NCI-H187 treated with DMSO at 0.1 percent for 48 hours (cell line): ENCODE data around the gene NXPH1.
A peak's percentile ranks its signal among the peaks of the same experiment; 100 is the strongest.

Source experiments
- DNase-seq: peaks from one replicate; lab custom pipeline; 2025; lab: John Stamatoyannopoulos, UW

NXPH1 gene

GRCh38 chr7:8597565-8597964 lies 164.2 kb downstream of the NXPH1 start:
- DNase-seq, result peak; percentile 51

GRCh38 chr7:8601121-8601520 lies 167.7 kb downstream of the NXPH1 start:
- no peak for DNase-seq

GRCh38 chr7:8605221-8605620 lies 171.8 kb downstream of the NXPH1 start:
- no peak for DNase-seq

- DNase-seq, result no peak
These were observed 179.2 kb downstream of the NXPH1 start for GRCh38 chr7:8612584-8612983.

GRCh38 chr7:8613191-8613590 lies 179.8 kb downstream of the NXPH1 start:
- DNase-seq, result no peak

- DNase-seq, result no peak
These were observed 181.6 kb downstream of the NXPH1 start for GRCh38 chr7:8615019-8615418.

- DNase-seq, result no peak
These were observed 185.1 kb downstream of the NXPH1 start for GRCh38 chr7:8618441-8619070.

GRCh38 chr7:8620169-8620568 lies 186.8 kb downstream of the NXPH1 start:
- DNase-seq, result no peak

- no peak for DNase-seq
These were observed 192.2 kb downstream of the NXPH1 start for GRCh38 chr7:8625612-8626011.

GRCh38 chr7:8627325-8627724 lies 193.9 kb downstream of the NXPH1 start:
- DNase-seq, result no peak

GRCh38 chr7:8628656-8629055 lies 195.2 kb downstream of the NXPH1 start:
- no peak for DNase-seq

- DNase-seq, result no peak
These were observed 196.1 kb downstream of the NXPH1 start for GRCh38 chr7:8629504-8629903.

- DNase-seq, result no peak
These were observed 203.9 kb downstream of the NXPH1 start for GRCh38 chr7:8637322-8637721.

- DNase-seq, result peak; percentile 37
These were observed 204.7 kb downstream of the NXPH1 start for GRCh38 chr7:8638076-8638475.

- DNase-seq, result no peak
These were observed 206.3 kb downstream of the NXPH1 start for GRCh38 chr7:8639668-8640067.

GRCh38 chr7:8640671-8641070 lies 207.3 kb downstream of the NXPH1 start:
- no peak for DNase-seq

GRCh38 chr7:8668627-8669500 lies 235.5 kb downstream of the NXPH1 start:
- DNase-seq, result no peak

GRCh38 chr7:8669501-8669851 lies 236.1 kb downstream of the NXPH1 start:
- DNase-seq, result no peak

- no peak for DNase-seq
These were observed 251.0 kb downstream of the NXPH1 start for GRCh38 chr7:8684426-8684825.

GRCh38 chr7:8699875-8700624 lies 266.6 kb downstream of the NXPH1 start:
- DNase-seq, result no peak

GRCh38 chr7:8702807-8703206 lies 269.4 kb downstream of the NXPH1 start:
- no peak for DNase-seq

- no peak for DNase-seq
These were observed 276.7 kb downstream of the NXPH1 start for GRCh38 chr7:8710124-8710523.

- no peak for DNase-seq
These were observed 281.4 kb downstream of the NXPH1 start for GRCh38 chr7:8714791-8715190.
